NCI-H446 (cell line): Measurements from ENCODE around the gene BDP1.
"Not testable (repeated sequence)": the region's sequence is repeated elsewhere in the genome, so short reads cannot be mapped to it uniquely, and the experiment has no call there.

Experiments used
- DNase-seq, 2 experiments: peaks; one replicate each; lab custom pipeline; 2025; lab: John Stamatoyannopoulos, UW

Gene BDP1

GRCh38 chr5:71471193-71471592 is 15.7 kb downstream of the BDP1 start:
- no peak for DNase-seq

DNA sequence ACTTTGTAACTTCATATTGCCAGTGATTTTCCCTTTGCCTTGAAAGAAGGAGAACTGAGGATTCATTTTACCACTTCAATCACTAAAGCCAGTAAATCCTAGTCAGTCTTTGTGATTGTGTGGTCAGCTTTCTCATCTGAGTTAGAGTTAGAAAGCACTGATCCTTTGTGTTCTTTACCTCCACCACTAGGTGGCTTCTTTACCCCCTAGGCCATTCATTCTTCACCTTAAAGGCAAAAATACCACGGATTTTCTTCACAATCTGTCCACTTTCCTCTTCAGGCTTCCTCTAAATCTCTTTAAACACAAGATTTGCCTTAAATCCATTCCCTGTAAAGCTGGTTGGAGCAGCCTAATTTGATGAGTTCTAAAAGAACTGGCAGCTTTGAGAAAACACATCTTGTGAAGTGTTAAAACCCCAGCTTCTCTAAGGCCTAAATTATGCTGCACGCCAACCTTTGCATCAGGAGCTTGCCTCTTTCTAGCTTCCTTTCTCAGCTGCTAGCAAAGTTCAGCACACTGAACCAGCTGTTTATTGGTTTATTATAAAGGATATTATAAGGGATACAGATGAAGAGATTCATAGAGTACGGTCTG is 20.4 kb downstream of the BDP1 start:
- DNase-seq = peak in 1 of 2 experiments; percentile 21

DNA sequence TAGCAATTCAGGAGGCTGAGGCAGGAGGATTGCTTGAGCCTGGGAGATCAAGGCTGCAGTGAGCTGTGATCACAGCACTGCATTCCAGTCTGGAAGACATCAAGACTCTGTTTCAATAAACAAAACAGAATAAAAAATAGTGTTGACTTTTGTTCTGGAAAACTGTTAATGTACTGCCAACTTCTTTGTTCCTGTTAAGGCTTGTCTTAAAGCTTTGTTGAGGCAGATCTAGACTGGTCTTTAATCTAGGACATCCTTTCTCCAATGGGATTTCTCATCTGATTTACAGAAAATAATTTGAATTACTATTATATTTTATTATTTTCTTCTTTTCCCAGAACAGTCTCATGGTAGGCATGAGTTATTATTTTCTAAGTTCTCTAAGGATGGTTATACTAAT is 26.0 kb downstream of the BDP1 start:
- no peak for DNase-seq

DNA sequence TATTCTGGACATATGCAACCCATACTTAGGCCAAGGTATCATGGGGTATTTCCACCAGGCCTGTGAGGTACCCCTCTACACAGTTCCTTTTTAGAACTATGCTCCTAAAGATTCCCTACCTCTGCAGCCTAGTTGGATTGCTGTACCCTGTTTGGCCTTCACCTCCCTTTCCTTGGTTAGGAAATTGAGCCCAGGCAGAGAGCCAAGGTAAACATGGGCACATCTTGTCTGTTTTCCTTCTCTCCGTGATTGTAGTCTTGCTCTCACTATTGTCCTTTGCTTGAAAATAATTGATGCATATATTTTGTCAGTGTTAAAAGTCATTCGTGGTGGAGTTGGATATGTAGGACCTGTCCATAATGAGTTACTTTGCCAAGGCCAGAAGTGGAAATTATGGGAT is 26.7 kb downstream of the BDP1 start:
- peak; percentile 6 to 46 for DNase-seq

- no peak for DNase-seq
These were observed 27.9 kb downstream of the BDP1 start for GRCh38 chr5:71483355-71483754.

GRCh38 chr5:71492817-71493615 is 37.6 kb downstream of the BDP1 start:
- no peak for DNase-seq

GRCh38 chr5:71494202-71494601 is 38.8 kb downstream of the BDP1 start:
- DNase-seq = not testable (repeated sequence)

GRCh38 chr5:71498756-71499155 is 43.3 kb downstream of the BDP1 start:
- DNase-seq = not testable (repeated sequence)

DNA sequence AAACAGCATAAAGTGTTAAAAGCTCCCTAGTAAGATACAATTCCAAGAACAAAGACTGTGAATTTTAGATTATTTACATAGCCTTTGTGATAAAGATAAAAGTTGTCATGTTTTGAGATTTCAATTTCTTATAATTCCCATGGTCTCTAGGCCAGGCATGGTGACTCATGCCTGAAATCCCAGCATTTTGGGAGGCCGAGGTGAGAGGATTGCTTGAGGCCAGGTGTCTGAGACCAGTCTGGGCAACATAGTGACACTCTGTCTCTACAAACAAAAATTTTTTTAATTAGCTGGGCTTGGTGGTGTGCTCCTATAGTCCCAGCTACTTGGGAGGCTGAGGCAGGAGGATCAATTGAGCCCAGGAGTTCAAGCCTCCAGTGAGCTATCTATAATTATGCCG is 48.1 kb downstream of the BDP1 start:
- DNase-seq = no peak

GRCh38 chr5:71522151-71522550 is 66.7 kb downstream of the BDP1 start:
- no peak for DNase-seq

DNA sequence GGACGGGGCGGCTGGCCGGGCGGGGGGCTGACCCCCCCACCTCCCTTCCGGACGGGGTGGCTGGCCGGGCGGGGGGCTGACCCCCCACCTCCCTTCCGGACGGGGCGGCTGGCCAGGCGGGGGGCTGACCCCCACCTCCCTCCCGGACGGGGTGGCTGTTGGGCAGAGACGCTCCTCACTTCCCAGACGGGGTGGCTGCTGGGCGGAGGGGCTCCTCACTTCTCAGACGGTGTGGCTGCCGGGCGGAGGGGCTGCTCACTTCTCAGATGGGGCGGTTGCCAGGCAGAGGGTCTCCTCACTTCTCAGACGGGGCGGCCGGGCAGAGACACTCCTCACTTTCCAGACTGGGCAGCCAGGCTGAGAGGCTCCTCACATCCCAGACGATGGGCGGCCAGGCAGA is 70.2 kb downstream of the BDP1 start:
- DNase-seq = not testable (repeated sequence)

GRCh38 chr5:71528206-71528605 is 72.8 kb downstream of the BDP1 start:
- no peak for DNase-seq

- no peak for DNase-seq
These were observed 74.2 kb downstream of the BDP1 start for GRCh38 chr5:71529682-71530081.

GRCh38 chr5:71533142-71533541 is 77.7 kb downstream of the BDP1 start:
- no peak for DNase-seq

DNA sequence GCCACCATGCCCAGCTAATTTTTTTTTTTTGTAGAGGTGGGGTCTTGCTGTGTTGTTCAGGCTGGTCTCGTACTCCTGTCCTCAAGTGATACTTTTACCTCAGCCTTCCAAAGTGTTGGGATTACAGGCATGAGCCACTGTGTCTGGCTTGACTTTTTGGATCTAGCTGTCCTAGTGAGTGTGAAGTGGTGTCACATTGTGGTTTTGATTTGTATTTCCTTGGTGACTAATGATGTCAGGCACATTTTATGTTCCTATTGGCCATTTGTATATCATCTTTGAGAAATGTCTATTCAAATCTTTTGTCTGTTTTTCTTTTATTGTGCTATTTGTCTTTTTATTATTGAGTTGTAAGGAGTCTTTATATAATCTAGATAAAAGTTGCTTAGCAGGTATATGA is 78.2 kb downstream of the BDP1 start:
- DNase-seq = no peak

- DNase-seq = no peak
These were observed 82.2 kb downstream of the BDP1 start for GRCh38 chr5:71537687-71538086.

DNA sequence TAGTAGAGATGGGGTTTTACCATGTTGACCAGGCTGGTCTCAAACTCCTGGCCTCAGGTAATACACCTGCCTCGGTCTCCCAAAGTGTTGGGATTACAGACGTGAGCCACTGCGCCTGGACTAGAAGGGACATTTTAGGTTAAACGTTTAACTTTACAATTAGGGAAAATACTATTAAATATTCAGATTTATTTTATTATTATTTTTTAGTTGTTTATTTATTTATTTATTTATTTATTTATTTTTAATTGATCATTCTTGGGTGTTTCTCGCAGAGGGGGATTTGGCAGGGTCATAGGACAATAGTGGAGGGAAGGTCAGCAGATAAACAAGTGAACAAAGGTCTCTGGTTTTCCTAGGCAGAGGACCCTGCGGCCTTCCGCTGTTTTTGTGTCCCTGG is 95.4 kb downstream of the BDP1 start:
- not testable (repeated sequence) for DNase-seq

DNA sequence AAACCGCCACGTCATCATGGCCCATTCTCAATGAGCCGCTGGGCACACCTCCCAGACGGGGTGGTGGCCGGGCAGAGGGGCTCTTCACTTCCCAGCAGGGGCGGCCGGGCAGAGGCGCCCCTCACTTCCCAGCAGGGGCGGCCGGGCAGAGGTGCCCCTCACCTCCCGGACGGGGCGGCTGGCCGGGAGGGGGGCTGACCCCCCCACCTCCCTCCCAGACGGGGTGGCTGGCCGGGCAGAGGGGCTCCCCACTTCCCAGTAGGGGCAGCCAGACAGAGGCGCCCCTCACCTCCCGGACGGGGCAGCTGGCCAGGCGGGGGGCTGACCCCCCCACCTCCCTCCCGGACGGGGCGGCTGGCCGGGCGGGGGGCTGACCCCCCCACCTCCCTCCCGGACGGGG is 96.1 kb downstream of the BDP1 start:
- not testable (repeated sequence) for DNase-seq

DNA sequence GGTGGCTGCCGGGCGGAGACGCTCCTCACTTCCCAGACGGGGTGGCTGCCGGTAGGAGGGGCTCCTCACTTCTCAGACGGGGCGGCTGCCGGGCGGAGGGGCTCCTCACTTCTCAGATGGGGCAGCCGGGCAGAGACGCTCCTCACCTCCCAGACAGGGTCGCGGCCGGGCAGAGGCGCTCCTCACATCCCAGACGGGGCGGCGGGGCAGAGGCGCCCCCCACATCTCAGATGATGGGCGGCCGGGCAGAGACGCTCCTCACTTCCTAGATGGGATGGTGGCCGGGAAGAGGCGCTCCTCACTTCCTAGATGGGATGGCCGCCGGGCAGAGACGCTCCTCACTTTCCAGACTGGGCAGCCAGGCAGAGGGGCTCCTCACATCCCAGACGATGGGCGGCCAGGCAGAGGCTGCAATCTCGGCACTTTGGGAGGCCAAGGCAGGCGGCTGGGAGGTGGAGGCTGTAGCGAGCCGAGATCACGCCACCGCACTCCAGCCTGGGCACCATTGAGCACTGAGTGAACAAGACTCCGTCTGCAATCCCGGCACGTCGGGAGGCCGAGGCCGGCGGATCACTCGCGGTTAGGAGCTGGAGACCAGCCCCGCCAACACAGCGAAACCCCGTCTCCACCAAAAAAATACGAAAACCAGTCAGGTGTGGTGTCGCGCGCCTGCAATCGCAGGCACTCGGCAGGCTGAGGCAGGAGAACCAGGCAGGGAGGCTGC is 96.7 kb downstream of the BDP1 start:
- DNase-seq = not testable (repeated sequence)

DNA sequence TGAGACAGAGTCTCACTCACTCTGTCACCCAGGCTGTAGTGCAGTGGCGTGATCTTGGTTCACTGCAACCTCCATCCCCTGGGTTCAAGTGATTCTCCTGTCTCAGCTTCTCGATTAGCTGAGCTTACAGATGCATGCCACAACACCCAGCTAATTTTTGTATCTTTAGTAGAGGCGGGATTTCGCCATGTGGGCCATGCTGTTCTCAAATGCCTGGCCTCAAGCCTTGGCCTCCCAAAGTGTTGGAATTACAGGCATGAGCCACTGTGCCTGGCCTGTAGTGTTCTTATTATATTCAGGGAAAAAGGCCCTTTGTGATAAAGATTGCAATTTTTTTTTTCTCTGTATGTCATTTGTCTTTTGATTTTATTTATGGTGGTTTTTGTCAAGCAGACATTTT is 107.7 kb downstream of the BDP1 start:
- DNase-seq = no peak

- no peak for DNase-seq
These were observed 109.4 kb downstream of the BDP1 start for GRCh38 chr5:71564895-71565294.

GRCh38 chr5:71569748-71570509 is 114.5 kb downstream of the BDP1 start:
- no peak for DNase-seq
